GM18867 (cell line): ENCODE data around the gene KRTAP15-1.

Source experiments
- ATAC-seq: cut with Tn5 transposase; IDR thresholded peaks from one replicate; pipeline ENCODE4 v1.9.1; 2021; ENCODE audit warnings: mild to moderate bottlenecking, moderate library complexity; ENCODE audit not compliant: unreplicated experiment

The KRTAP15-1 gene

GRCh38 chr21:30486180-30486579 is 46.1 kb downstream of the KRTAP15-1 start:
- ATAC-seq = no peak

GRCh38 chr21:30487336-30487735 is 47.3 kb downstream of the KRTAP15-1 start, which contains the start of gene KRTAP19-2:
Gene KRTAP19-2, minus strand, starts transcription at chr21:30487436. Its CDS starts 88 bp downstream, at chr21:30487348.
- ATAC-seq = no peak
